ENCODE measurements around the gene ECHDC1. TPM values are rescaled to one million over a fixed set of nuclear protein-coding genes. Genes with fewer than 3 reads are reported as not detected.
A peak's percentile ranks its signal among the peaks of the same experiment; 100 is the strongest.
"Not testable (repeated sequence)": the region's sequence is repeated elsewhere in the genome, so short reads cannot be mapped to it uniquely, and the experiment has no call there.

Gene ECHDC1, protein sequence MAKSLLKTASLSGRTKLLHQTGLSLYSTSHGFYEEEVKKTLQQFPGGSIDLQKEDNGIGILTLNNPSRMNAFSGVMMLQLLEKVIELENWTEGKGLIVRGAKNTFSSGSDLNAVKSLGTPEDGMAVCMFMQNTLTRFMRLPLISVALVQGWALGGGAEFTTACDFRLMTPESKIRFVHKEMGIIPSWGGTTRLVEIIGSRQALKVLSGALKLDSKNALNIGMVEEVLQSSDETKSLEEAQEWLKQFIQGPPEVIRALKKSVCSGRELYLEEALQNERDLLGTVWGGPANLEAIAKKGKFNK
- 55.0 and 71.0 TPM in 2 replicates for total RNA-seq (2014; rRNA removed; shearing (Covaris generic))
- 41.9 and 46.4 TPM in 2 replicates for polyA plus RNA-seq (2014; cell fraction: nucleus; rRNA removed)

DNA sequence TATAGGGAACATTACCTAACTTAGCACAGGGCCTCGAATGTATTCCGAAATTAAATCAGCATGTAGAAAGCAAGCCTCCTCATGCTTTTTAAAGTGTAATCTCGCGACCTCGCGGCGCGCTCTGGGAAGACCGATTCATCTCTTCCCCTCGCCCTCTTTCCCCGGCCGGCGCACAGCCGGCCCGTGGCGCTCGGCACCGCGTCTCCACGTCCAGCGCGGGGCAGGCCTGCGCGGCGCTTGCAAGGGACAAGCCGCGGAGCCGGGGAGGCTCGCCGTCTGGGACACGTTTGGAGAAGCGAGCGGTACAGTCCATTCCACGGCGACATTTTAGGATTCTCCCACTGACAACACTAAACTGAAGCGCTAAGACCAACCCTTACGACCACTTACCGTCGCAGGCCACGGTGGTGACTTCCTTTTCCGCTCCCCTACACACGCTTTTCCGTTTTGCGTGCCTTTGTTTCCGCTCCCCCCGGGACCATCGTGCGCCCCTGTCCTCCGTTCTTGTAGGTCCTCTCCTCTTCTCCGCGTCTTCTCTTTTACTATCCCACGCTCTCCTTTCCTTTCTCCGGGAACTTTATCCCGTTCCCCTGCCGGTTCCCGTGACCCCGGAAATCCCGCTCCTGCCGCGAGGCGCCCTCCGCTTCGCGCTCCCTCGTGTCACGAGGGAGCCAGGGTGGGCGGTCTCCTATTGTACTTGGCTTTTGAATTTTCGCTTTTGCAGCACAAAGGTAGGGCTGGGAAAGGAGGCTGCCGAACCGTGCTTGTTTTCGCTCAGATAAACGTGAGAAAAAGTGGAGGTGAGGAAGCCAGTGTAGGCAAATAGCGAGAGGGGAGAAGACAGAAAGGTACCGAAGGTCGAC is at the start of gene ECHDC1:
ECHDC1 (minus strand) TSS at position 664 of the 863 bp plus-strand sequence. CDS start 12,581 bp downstream, outside the sequence.
- peak; percentile 22 for DNase-seq (ENCODE audit: extremely low read depth, low read depth)

DNA sequence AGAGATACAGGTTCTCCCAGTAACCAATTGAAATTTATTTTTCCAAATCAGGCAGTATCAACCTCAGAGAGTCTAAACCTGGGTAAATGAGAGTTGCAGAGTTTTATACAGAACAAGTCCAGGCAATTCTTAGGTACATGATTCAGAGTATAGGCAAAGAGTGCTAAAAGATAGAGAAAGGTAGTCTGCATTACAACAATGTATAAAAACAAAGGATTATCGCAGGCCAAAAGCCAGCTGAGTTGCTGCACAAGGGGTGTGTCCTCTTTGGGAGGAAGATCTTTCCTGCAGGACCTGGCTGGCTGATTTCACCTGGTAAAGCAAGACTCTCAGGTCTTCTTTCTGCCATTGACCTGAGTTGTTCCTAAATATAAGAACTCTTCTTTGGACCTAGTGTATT is 48.9 kb upstream of the ECHDC1 start:
- no peak for DNase-seq (ENCODE audit: extremely low read depth, low read depth)

DNA sequence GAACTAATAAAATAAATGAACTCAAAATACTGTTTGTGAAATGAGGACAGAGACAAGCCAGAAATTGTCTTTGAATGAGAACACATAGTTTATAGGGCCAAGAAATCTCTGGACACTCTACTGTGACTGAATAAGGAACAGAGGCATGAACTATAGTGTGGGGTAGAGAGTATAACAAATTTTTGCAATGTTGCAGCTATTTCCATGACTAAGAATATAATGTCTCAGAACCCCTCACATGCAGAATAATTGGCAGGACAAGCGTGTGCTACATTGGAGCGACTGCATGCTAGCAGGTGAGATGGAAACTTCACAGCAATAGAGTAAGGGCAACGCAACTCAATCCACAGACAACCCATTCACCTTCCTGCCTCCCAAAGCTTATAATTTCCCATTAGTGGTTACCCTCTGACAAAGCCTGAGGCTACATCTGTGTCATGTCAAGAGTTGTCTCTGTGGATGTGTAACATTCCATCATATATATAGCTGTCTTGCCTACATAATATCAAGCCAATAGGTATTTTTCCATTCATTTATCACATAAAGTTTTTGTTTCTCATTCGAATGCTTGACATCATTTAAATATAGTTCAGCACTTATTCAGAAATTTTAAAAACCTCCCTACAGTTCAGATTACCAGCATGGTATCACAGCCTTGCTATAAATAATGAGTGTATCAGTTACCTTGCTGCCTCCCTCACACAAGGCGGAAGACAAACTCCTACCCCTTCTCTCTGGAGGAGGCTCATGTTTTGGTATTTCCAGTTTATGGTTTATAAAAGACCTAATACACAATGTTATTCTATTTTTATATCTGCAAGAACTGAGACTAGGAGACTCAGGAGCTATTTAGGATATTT is 47.9 kb upstream of the ECHDC1 start:
- DNase-seq (ENCODE audit: extremely low read depth, low read depth), result no peak

DNA sequence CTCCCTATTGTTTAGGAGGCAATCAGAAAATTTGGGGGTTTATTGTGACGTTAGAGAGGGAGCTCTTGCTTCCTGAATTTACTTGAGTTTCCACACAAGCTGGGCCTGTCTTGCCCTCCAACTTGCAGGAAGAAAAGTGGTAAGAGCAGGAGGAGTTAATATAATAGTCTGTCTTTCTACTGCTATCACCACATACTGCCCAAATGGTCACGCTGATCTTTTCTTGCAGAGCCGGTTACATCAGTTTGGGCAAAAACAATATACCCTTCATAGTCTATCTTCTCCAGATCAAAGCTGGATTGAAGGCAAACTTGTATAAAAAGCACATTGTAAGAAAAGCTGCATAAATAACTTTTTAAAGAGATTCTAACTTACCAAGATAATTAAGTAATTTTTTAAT is 46.3 kb upstream of the ECHDC1 start:
- no peak for DNase-seq (ENCODE audit: extremely low read depth, low read depth)

DNA sequence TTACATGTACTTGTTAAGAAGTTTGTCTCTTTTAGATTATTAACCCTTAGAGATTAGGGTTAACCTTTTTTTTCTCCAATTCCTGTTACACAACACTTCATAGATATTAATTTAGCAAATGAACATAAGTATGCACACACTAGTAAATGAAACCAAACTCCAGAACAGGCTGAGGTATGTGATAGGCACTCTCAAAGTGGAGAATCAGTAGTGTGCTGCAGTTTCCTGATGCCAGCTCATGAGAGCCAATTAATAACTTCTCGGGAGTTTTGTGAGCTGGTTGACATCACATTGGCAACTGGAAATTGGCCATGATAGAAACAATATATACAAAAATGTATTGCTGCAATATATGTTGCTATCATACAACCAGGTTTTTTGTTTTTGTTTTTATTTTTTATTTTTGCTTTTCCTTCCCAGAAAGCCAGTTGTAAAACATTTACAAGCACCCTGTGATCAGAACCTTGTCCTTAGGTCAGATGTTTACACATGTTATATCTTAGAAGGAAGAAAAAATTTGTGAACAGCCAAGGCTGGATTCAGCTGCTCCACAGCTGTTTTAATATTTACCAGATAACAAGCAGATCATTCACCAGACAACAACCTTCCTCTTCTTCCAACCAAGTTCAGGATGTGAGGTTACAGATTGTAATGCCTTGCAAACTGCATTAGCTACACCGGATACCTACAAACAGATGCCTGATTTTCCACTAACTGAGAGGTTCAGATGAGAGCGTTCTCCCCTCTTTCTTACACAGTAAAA is 42.4 kb upstream of the ECHDC1 start:
- no peak for DNase-seq (ENCODE audit: extremely low read depth, low read depth)

DNA sequence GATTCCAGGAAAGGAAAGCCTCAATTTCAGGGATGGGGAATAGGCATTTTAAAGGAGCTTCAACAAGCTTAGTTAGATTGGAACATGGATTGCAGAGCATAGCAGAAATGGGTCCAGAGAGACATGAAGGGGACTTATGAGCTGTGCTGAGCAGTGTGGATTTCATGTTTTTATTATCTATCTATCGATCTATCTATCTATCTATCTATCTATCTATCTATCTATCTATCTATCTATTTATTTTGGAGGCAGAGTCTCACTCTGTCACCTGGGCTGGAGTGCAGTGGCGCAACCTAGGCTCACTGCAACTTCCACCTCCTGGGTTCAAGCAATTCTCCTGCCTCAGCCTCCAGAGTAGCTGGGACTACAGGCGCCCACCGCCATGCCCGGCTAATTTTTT is 41.4 kb upstream of the ECHDC1 start:
- DNase-seq (ENCODE audit: extremely low read depth, low read depth), result not testable (repeated sequence)

DNA sequence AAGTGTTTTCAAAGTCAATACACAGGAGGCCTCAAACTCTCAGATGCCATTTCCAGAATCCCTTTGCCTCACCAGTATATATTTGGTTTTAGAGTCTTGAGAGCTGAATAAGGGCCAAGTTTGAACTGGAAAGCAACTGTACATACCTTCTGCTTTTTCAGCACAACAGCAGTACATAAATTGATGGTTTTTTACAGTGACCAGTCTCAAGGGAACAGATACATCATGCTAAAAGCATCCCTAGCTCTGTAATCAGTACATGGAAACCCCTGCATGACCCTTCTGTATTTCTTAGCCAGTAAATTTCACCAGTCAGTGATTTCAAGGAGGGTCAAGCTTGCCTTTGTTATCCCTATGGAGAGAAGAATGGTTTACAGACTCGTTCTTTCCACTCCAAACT is 40.6 kb upstream of the ECHDC1 start:
- DNase-seq (ENCODE audit: extremely low read depth, low read depth), result no peak

DNA sequence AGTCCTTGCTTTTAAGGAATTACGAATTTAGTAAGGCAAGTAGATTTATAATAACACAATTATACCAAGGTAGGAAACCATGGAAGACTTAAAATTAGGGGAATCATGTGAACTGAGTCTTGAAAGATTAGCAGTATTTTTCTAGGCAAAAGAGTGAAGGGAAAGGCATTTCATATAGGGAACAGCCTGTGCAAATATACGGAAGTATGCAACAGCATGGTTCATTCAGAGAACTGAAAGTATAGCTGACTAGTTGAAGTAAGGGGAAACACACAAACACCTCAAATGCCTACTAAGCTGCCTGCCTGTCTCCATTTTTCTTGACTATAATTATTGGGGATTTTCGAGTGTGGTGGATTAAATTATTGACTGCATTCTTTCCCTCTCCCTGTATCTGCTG is 39.0 kb upstream of the ECHDC1 start:
- DNase-seq (ENCODE audit: extremely low read depth, low read depth), result no peak

DNA sequence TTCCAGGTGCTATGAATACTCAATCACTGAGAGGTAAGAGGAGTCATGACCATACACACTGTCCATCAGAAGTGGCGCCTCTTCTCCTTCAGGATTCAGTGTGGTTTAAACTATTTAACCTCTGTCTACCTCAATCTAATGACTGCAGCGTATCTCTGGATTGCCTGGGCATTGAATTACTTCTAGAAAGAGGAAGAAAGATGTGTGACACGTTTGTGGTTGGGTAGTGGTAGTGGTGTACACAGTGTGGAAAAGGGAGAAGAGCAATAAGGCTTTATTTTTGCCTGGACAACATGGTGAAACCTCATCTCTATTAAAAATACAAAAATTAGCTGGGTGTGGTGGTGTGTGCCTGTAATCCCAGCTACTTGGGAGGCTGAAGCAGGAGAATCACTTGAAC is 38.0 kb upstream of the ECHDC1 start:
- DNase-seq (ENCODE audit: extremely low read depth, low read depth), result no peak

DNA sequence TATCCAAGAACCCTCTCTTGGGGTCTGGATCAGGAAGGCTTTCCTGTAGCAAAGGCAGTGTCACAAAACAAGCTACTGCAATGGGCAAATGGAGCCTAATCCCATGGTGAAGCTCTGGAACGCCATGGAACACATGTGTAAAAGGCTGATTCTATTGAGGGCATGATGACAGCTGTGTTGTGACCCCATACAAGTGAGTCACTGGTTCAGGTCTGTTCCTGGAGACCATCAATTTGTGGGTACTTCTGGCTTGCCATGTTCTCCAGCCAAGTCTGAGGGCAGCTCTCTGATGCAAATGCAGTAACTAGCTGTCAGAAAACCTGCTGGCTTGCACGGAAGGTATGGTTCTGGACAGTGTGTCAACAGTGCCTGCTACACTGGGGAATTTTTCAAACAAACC is 33.3 kb upstream of the ECHDC1 start:
- no peak for DNase-seq (ENCODE audit: extremely low read depth, low read depth)

DNA sequence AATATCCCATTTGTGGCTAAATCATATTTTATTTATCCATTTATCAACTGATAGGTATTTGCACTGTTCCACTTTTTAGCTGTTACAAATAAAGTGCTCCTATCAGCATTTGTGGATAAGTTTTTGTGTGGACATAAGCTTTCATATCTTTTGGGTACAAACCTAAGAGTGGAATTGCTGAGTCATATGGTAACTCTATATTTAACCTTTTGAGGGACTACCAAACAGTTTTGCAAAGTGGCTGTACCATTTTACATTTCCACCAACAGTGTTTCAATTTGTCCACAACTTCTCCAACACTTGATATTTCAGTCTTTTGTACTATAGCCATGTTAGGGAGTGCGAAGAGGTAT is 23.6 kb upstream of the ECHDC1 start:
- no peak for DNase-seq (ENCODE audit: extremely low read depth, low read depth)

DNA sequence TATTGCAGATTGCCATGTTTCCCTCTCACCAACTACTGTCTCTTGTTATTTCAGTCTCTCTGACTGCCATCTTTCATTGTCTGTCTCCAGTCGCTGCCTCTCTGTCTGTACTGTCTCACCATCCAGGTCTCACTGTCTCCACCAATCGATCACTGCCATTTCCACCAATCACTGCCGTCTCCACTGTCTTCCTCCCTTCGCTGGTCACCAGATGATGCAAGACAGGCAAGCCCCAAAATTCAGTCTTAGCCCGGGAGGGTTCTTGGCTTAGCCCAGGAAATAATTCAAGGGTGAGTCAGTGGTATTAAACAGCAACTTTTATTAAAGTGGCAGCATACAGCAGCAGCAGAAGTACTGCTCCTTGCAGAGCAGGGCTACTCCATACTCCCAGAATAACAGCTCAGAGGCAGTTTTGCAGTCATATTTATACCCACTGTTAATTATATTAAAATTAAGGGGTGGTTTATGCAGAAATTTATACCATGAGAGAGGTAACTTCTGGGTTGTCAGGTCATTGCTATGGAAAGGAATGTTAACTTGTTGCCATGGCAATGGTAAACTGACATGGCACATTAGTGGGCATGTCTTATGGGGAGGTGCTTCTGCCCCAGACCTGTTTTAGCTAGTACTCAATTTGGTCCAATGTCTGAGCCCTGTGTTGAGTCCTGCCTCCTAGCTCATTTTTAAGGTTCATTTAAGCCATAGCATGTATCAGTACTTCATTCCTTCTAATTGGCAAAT is 23.0 kb upstream of the ECHDC1 start:
- peak; percentile 59 for DNase-seq (ENCODE audit: extremely low read depth, low read depth)

DNA sequence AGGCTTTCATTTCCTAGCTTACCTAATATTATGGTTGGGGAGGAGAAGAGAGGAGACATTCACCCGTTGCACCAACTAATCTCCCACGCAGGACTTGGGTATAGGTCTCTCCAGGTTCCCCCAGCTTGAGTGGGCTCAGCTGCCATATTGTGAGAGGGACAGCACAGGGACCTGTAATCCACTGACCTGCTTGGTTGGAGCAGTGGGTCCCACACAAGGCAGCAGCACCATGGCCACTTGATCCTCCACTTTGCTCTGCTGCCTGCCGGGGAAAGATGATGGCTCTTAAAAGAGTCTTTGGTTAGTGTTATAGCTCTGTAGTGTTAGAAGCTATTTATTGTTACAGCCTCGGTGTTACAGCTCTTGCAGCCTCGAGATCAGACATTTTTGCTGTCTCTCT is 22.5 kb upstream of the ECHDC1 start:
- DNase-seq (ENCODE audit: extremely low read depth, low read depth), result no peak

DNA sequence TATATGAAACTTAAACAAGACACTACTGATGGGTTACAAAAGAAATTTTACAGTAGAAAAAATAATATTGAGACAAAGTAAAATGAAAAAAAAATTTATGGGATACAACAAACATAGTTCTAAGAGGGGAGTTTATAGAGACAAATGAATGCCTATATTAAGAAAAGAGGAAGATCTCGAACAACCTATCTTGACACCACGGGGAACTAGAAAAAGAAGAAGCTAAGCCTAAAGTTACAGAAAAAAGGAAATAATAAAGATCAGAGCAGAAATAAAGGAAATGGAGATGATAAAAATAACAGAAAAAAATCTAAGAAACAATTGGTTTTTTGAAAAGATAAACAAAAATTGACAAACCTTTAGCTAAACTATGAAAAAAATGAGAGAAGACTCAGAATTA is 9.1 kb upstream of the ECHDC1 start:
- DNase-seq (ENCODE audit: extremely low read depth, low read depth), result no peak

DNA sequence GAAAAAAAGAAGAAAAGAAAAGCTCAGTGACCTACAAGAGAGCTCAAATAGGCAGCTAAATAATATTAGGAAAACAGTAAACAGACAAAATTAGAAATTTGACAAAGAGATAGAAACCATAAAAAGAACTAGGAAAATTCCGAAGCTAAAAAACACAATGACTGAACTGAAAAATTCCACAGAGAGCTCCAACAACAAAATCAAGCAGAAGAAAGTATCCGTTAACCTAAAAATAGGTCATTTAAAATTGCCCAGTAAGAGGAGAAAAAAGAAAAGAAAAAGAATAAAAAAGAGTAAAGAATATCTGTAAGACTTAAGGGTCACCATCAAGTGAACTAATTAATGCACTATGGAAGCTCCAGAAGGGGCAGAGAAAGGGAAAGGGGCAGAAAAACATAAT is 6.6 kb upstream of the ECHDC1 start:
- no peak for DNase-seq (ENCODE audit: extremely low read depth, low read depth)

DNA sequence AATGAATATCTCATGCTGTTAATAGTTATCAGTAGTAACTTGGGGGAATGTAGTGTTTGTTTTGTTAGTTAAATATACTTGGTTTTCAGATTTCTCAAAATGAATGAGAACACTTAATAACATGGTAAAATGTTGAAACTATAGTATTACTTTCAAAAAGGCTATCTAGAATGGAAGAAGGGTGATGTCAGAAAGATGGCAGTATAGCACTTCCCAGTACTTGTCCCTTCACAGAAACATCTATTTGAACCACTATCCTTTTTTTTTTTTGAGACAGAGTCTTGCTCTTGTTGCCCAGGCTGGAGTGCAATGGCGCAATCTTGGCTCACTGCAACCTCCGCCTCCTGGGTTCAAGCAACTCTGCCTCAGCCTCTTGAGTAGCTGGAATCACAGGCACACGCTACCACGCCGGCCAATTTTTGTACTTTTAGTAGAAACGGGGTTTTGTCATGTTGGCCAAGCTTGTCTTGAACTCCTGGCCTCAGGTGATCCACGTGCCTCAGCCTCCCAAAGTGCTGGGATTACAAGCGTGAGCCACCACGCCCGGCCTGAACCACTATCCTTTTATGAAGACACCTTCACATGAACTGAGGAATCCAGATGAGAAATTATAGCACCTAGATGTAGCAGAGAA is 4.7 kb upstream of the ECHDC1 start:
- DNase-seq (ENCODE audit: extremely low read depth, low read depth), result no peak

DNA sequence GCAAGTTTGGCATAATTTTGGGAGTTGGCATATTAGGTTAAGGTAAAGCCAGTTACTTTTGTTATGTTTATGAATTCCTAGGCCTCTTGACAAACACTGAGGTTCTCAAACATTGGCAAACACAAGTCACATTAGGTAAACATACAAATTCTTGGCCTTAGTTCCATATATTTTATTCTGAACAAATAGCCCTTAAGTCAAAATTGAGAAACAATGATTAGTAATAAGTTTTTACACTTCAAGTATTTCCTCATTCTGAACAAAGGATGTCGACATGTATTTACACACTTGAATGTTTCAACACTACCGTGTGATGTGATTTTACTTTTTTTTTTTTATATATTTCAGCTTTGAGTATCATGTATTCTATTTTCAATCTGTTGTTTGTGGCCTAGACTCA is 3.8 kb upstream of the ECHDC1 start:
- DNase-seq (ENCODE audit: extremely low read depth, low read depth), result no peak

DNA sequence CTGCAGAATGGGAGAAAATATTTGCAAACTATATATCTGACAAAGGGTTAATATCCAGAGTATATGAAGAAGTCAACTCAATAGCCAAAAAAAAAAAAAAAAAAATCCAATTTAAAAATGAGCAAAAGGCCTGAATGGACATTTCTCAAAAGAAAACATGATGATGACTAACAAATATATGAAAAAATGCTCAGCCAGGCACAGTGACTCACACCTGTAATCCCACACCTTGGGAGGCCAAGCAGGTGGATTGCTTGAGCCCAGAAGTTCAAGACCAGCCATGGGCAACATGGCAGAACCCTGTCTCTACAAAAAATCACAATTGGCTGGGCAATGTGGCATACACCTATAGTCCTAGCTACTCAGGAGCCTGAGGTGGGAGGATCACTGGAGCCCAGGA is 2.1 kb upstream of the ECHDC1 start:
- no peak for DNase-seq (ENCODE audit: extremely low read depth, low read depth)
